RWPE2 (cell line): ENCODE results near the gene ALG2.

Source experiments
- ATAC-seq: fragments of 200-7000 bp; cut with Tn5 transposase; 3 replicates; pipeline ENCODE4 v1.9.1; 2021; ENCODE audit warnings: low read depth
- DNase-seq: peaks from one replicate; pipeline ENCODE4 v3.0.0-alpha.2; 2020; ENCODE audit warnings: low spot score
- H3K27ac ChIP-seq: fragments of 450-650 bp; 2 replicates; pipeline ENCODE4 v1.5.1; 2017; ENCODE audit warnings: mild to moderate bottlenecking; ENCODE audit not compliant: poor library complexity, severe bottlenecking
- H3K27me3 ChIP-seq: fragments of 250-450 bp; sonication (Bioruptor Pico); 2 replicates; pipeline ENCODE4 v1.5.1; 2021; ENCODE audit warnings: mild to moderate bottlenecking, moderate library complexity; ENCODE audit not compliant: insufficient read depth, poor library complexity, severe bottlenecking
- H3K36me3 ChIP-seq: fragments of 250-450 bp; sonication (Bioruptor Pico); 2 replicates; pipeline ENCODE4 v1.5.1; 2020; ENCODE audit warnings: low read depth, mild to moderate bottlenecking, moderate library complexity
- H3K4me1 ChIP-seq: fragments of 250-450 bp; sonication (Bioruptor Pico); 2 replicates; pipeline ENCODE4 v1.5.1; 2021; ENCODE audit warnings: mild to moderate bottlenecking, moderate library complexity; ENCODE audit not compliant: insufficient read depth, poor library complexity, severe bottlenecking
- H3K4me3 ChIP-seq: fragments of 250-450 bp; sonication (Bioruptor Pico); 2 replicates; pipeline ENCODE4 v1.5.1; 2021; ENCODE audit warnings: mild to moderate bottlenecking, moderate library complexity; ENCODE audit not compliant: severe bottlenecking
- H3K9me3 ChIP-seq: fragments of 250-450 bp; sonication (Bioruptor Pico); 2 replicates; pipeline ENCODE4 v1.5.1; 2021; ENCODE audit warnings: mild to moderate bottlenecking, moderate library complexity; ENCODE audit not compliant: severe bottlenecking
- TF ChIP-seq, protein P1 (sequence below): fragments of 450-650 bp; IDR thresholded peaks from one replicate; pipeline ENCODE4 v1.5.1; 2017; ENCODE audit warnings: mild to moderate bottlenecking, moderate library complexity; ENCODE audit not compliant: poor library complexity, severe bottlenecking

Gene ALG2

DNA sequence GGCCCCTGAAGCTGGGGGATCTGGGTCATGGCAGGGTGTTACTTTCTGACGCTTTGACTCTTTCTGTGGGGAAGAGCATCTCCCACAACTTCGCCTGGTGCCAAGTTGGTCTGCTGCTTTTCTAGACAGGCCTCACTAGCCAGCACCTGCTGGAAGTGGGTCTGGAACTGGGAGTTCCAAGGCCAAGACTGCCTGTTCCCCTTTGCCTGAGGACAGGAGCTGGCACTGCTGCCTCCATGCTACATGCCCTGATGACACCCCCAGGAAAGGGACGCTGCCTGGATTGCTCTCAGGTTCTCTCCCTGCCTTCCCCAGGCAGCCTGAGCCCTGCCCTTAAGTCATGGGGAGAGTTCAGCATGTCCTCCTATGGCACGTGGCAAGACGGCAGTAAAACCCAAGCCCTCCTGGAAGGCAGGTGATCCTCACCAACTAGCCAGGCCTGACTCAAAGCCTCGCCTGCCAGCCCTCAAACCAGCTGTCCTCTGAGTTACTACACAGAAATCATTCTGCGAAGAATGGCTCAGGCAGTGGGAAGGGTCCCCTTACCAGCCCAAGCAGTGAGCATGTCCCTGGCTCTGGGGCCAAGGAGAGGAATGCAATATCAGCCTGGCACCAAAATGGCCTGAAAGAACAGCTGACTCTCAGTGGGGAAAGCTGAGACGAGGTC is 36.1 kb upstream of the ALG2 start:
- H3K27me3 ChIP-seq = no peaks in the 10 kb centered on the region
- no peaks in the 10 kb centered on the region for H3K4me1 ChIP-seq
- H3K9me3 ChIP-seq = no peaks in the 10 kb centered on the region
- DNase-seq = no peak
- no peaks in the 10 kb centered on the region for H3K36me3 ChIP-seq
- no peak overlapping the region for H3K4me3 ChIP-seq
- no peak for ATAC-seq
- H3K27ac ChIP-seq = no peak overlapping the region
- TF ChIP-seq, protein P1, sequence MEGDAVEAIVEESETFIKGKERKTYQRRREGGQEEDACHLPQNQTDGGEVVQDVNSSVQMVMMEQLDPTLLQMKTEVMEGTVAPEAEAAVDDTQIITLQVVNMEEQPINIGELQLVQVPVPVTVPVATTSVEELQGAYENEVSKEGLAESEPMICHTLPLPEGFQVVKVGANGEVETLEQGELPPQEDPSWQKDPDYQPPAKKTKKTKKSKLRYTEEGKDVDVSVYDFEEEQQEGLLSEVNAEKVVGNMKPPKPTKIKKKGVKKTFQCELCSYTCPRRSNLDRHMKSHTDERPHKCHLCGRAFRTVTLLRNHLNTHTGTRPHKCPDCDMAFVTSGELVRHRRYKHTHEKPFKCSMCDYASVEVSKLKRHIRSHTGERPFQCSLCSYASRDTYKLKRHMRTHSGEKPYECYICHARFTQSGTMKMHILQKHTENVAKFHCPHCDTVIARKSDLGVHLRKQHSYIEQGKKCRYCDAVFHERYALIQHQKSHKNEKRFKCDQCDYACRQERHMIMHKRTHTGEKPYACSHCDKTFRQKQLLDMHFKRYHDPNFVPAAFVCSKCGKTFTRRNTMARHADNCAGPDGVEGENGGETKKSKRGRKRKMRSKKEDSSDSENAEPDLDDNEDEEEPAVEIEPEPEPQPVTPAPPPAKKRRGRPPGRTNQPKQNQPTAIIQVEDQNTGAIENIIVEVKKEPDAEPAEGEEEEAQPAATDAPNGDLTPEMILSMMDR = no peak

DNA sequence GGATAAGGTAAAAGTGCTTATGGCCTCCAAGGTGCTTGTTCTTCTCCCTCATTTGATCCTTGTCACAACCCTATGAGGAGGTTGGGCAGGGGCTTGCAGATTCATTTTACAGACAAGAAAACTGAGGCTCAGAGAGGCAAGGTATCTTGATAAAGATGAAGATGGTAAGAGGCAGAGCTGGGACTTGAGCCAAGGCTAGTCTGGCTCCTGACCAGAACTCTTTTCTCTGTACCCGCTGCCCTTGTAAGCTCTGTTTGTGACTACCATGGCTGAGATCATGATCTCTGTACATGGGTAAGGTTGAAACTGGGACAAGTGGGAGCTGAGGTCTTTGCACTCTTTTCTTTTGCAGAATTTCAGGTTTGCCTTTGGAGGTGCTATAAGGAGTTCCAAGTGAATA is 33.9 kb upstream of the ALG2 start:
- TF ChIP-seq, protein P1 = no peak
- H3K36me3 ChIP-seq = no peaks in the 10 kb centered on the region
- no peaks in the 10 kb centered on the region for H3K4me1 ChIP-seq
- H3K27ac ChIP-seq = no peak overlapping the region
- no peaks in the 10 kb centered on the region for H3K9me3 ChIP-seq
- no peak overlapping the region for H3K4me3 ChIP-seq
- DNase-seq (no peak), ATAC-seq (no peak)
- H3K27me3 ChIP-seq = no peaks in the 10 kb centered on the region

DNA sequence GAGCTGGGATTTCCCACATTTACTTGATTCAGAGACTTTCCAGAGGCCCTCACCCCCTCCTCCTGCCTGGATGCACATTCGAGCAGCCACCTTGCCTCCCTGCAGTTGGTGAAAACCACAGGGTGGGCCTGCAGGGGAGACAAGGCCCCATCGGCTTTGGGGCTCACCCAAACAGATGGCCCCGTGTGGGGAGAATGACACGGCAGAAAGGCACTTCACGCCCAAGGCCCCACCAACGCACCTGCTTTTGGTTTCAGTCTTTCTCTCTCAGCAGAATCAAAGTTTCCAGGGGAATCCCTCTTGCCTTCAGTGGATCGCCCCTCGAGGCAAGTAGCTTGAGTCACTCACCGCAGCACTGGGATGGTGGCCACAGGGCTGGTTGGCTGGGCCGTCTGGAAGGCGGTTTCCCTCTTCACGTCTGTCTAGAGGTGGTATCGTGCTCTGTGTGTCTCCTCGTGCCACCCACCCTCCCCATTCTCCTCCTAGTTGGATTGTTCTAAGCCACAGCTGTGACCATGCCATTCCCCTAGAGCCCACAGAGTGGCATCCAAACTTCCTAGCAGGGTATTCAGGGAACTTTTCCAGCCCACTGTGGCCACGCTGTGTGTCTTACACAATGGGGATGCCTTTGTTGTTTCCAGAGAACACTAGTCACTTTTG is 32.2 kb upstream of the ALG2 start:
- Histone ChIP-seq H3K27me3 (no peaks in the 10 kb centered on the region), H3K4me1 (no peaks in the 10 kb centered on the region), H3K9me3 (no peaks in the 10 kb centered on the region), H3K36me3 (no peaks in the 10 kb centered on the region), H3K4me3 (no peak overlapping the region), H3K27ac (no peak overlapping the region)
- DNase-seq = no peak
- TF ChIP-seq, protein P1 = no peak
- no peak for ATAC-seq

DNA sequence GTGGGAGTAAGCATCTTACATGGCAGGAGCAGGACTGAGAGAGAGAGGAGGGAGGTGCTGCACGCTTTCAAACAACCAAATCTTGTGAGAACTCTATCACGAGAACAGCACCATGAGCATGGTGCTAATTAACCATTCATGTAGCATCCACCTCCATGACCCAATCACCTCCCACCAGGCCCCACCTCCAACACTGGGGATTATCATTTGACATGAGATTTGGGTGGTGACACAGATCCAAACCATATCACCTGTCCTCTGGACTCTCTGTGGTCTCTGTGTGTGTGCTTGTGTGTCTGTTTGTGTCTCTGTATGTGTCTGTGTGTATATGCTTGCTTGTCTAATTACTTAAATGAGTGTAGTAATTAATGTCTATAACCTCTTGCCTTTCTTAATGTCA is 31.4 kb upstream of the ALG2 start:
- Histone ChIP-seq H3K27ac (no peak overlapping the region), H3K4me3 (no peak overlapping the region), H3K36me3 (no peaks in the 10 kb centered on the region)

More for the DNA sequence above, 31.4 kb upstream of the ALG2 start:
- ATAC-seq (no peak), DNase-seq (no peak)
- TF ChIP-seq, protein P1 = no peak
- H3K9me3 ChIP-seq = no peaks in the 10 kb centered on the region
- no peaks in the 10 kb centered on the region for H3K27me3 ChIP-seq
- no peaks in the 10 kb centered on the region for H3K4me1 ChIP-seq
